Karpas-422 (cell line): ENCODE data around the gene WDR91. TPM values are rescaled to one million over a fixed set of nuclear protein-coding genes. Genes with fewer than 3 reads are reported as not detected.

ENCODE experiments used
- DNase-seq: peaks from one replicate; pipeline ENCODE4 v3.0.0-alpha.2; 2015
- H2AFZ ChIP-seq: fragments of 200-600 bp; sonication (generic); 2 replicates; pipeline ENCODE4 v1.6.1; 2014; ENCODE audit warnings: antibody characterized with exemption, low read length, mixed read lengths
- H3K27ac ChIP-seq: fragments of 200-600 bp; sonication (generic); 2 replicates; pipeline ENCODE4 v1.5.1; 2014; ENCODE audit warnings: mild to moderate bottlenecking, low read length, moderate library complexity
- H3K27me3 ChIP-seq: fragments of 200-600 bp; sonication (generic); 2 replicates; pipeline ENCODE4 v1.6.1; 2014; ENCODE audit warnings: low read length, mixed read lengths
- H3K36me3 ChIP-seq: fragments of 200-600 bp; sonication (generic); 2 replicates; pipeline ENCODE4 v1.6.1; 2014; ENCODE audit warnings: low read length, mixed read lengths; ENCODE audit not compliant: insufficient read depth
- H3K4me1 ChIP-seq: fragments of 200-600 bp; sonication (generic); 2 replicates; pipeline ENCODE4 v1.6.1; 2014; ENCODE audit warnings: mild to moderate bottlenecking, low read length, mixed read lengths
- H3K4me2 ChIP-seq: fragments of 200-600 bp; sonication (generic); 2 replicates; pipeline ENCODE4 v1.6.1; 2014; ENCODE audit warnings: low read length, low read depth, mild to moderate bottlenecking; ENCODE audit not compliant: poor library complexity, severe bottlenecking
- H3K4me3 ChIP-seq: fragments of 200-600 bp; sonication (generic); 2 replicates; pipeline ENCODE4 v1.5.1; 2014; ENCODE audit warnings: mild to moderate bottlenecking, antibody characterized with exemption, low read length, mixed read lengths
- H3K79me2 ChIP-seq: fragments of 200-600 bp; sonication (generic); 2 replicates; pipeline ENCODE4 v1.6.1; 2014; ENCODE audit warnings: mild to moderate bottlenecking, low read length, mixed read lengths
- H3K9ac ChIP-seq: fragments of 200-600 bp; sonication (generic); 2 replicates; pipeline ENCODE4 v1.6.0; 2014; ENCODE audit warnings: low read length
- H3K9me2 ChIP-seq: fragments of 200-600 bp; sonication (generic), shearing (Covaris generic); replicated peaks from 2 replicates; pipeline ENCODE4 v1.6.0; 2014; ENCODE audit warnings: mild to moderate bottlenecking, low read length, moderate library complexity; ENCODE audit not compliant: insufficient read depth
- H3K9me3 ChIP-seq: fragments of 300-700, 200-600 bp; sonication (generic); 2 replicates; pipeline ENCODE4 v1.6.1; 2014; ENCODE audit warnings: low read length, mixed read lengths
- H4K20me1 ChIP-seq: fragments of 200-600 bp; sonication (generic); 2 replicates; pipeline ENCODE4 v1.6.1; 2014; ENCODE audit warnings: mild to moderate bottlenecking, antibody characterized with exemption, low read length, low read depth; ENCODE audit not compliant: insufficient read depth
- total RNA-seq: library from RNA; depleted of rRNA; stranded (reverse); fragments of >200 nt; shearing (Covaris generic); gene quantifications from 2 replicates; pipeline ENCODE4 v1.2.3, GENCODE V29; 2014; ENCODE audit warnings: low replicate concordance

WDR91 gene
- total RNA-seq, 1 experiment from 2014 or later, result 7.8 TPM

GRCh38 chr7:135162382-135163001 lies 48.8 kb downstream of the WDR91 start:
- H3K9me2 ChIP-seq, result no peaks in the 10 kb centered on the region
- H3K79me2 ChIP-seq, result 0 out of 2 replicates have a peak, but pooled peaks cover 3% of the 10 kb centered on the region
- H2AFZ ChIP-seq, result no peak overlapping the region
- H4K20me1 ChIP-seq, result peaks cover 7% of the 10 kb centered on the region; the same call in 1 of the 2 replicates
- no peaks in the 10 kb centered on the region for H3K4me1 ChIP-seq
- no peak overlapping the region for H3K9ac ChIP-seq
- DNase-seq, result no peak
- H3K4me3 ChIP-seq, result no peak overlapping the region
- H3K9me3 ChIP-seq, result peaks cover 4% of the 10 kb centered on the region; the same call in 1 of the 2 replicates
- H3K27ac ChIP-seq, result no peak overlapping the region
- H3K4me2 ChIP-seq, result no peak overlapping the region
- no peaks in the 10 kb centered on the region for H3K27me3 ChIP-seq
- H3K36me3 ChIP-seq, result peaks cover 24% of the 10 kb centered on the region

- Histone ChIP-seq H4K20me1 (no peaks in the 10 kb centered on the region), H3K4me3 (no peak overlapping the region), H3K9me2 (no peaks in the 10 kb centered on the region), H3K79me2 (no peaks in the 10 kb centered on the region), H3K9ac (no peak overlapping the region), H3K9me3 (peaks cover 12% of the 10 kb centered on the region; the same call in 1 of the 2 replicates), H3K4me2 (no peak overlapping the region), H2AFZ (no peak overlapping the region), H3K27ac (no peak overlapping the region), H3K27me3 (no peaks in the 10 kb centered on the region), H3K4me1 (no peaks in the 10 kb centered on the region), H3K36me3 (peaks cover 17% of the 10 kb centered on the region)
- no peak for DNase-seq
These were observed 49.7 kb downstream of the WDR91 start for GRCh38 chr7:135161669-135162068.

GRCh38 chr7:135160858-135161653 lies 50.3 kb downstream of the WDR91 start:
- H3K36me3 ChIP-seq, result peaks cover 13% of the 10 kb centered on the region

GRCh38 chr7:135160098-135160857 lies 51.0 kb downstream of the WDR91 start:
- Histone ChIP-seq H3K9me2 (no peaks in the 10 kb centered on the region), H3K79me2 (no peaks in the 10 kb centered on the region), H2AFZ (no peak overlapping the region), H3K9me3 (peaks cover 26% of the 10 kb centered on the region), H3K4me1 (no peaks in the 10 kb centered on the region), H4K20me1 (no peaks in the 10 kb centered on the region), H3K27me3 (no peaks in the 10 kb centered on the region), H3K4me3 (no peak overlapping the region), H3K4me2 (no peak overlapping the region), H3K27ac (no peak overlapping the region), H3K36me3 (peaks cover 7% of the 10 kb centered on the region), H3K9ac (no peak overlapping the region)
- DNase-seq, result no peak

More at GRCh38 chr7:135160858-135161653, 50.3 kb downstream of the WDR91 start:
- Histone ChIP-seq H3K27me3 (no peaks in the 10 kb centered on the region), H3K9me2 (no peaks in the 10 kb centered on the region), H3K4me2 (no peak overlapping the region), H3K4me1 (no peaks in the 10 kb centered on the region), H3K79me2 (no peaks in the 10 kb centered on the region), H3K9me3 (peaks cover 18% of the 10 kb centered on the region), H2AFZ (no peak overlapping the region), H3K27ac (no peak overlapping the region), H4K20me1 (no peaks in the 10 kb centered on the region), H3K9ac (no peak overlapping the region), H3K4me3 (no peak overlapping the region)
- no peak for DNase-seq

- DNase-seq, result no peak
- no peak overlapping the region for H3K4me3 ChIP-seq
- H3K27me3 ChIP-seq, result no peaks in the 10 kb centered on the region
- H3K4me2 ChIP-seq, result no peak overlapping the region
- H3K9ac ChIP-seq, result no peak overlapping the region
- H3K4me1 ChIP-seq, result no peaks in the 10 kb centered on the region
- H3K27ac ChIP-seq, result no peak overlapping the region
- no peaks in the 10 kb centered on the region for H4K20me1 ChIP-seq
- no peak overlapping the region for H2AFZ ChIP-seq
- no peaks in the 10 kb centered on the region for H3K9me2 ChIP-seq
- H3K79me2 ChIP-seq, result no peaks in the 10 kb centered on the region
- H3K36me3 ChIP-seq, result peaks cover 4% of the 10 kb centered on the region; the same call in 1 of the 2 replicates
- H3K9me3 ChIP-seq, result peaks cover 29% of the 10 kb centered on the region
These were observed 51.8 kb downstream of the WDR91 start for GRCh38 chr7:135159359-135160085.

GRCh38 chr7:135158874-135159273 lies 52.5 kb downstream of the WDR91 start:
- H3K4me1 ChIP-seq, result no peaks in the 10 kb centered on the region
- no peak overlapping the region for H2AFZ ChIP-seq
- H3K9ac ChIP-seq, result no peak overlapping the region
- H3K27ac ChIP-seq, result no peak overlapping the region
- no peaks in the 10 kb centered on the region; the same call in 1 of the 2 replicates for H3K36me3 ChIP-seq
- H3K9me3 ChIP-seq, result peaks cover 29% of the 10 kb centered on the region
- no peak overlapping the region for H3K4me3 ChIP-seq
- H3K79me2 ChIP-seq, result no peaks in the 10 kb centered on the region
- H3K9me2 ChIP-seq, result no peaks in the 10 kb centered on the region
- H3K27me3 ChIP-seq, result no peaks in the 10 kb centered on the region
- no peaks in the 10 kb centered on the region for H4K20me1 ChIP-seq
- no peak overlapping the region for H3K4me2 ChIP-seq
- no peak for DNase-seq

GRCh38 chr7:135158141-135158655 lies 53.1 kb downstream of the WDR91 start:
- H3K4me2 ChIP-seq, result no peak overlapping the region
- peaks cover 32% of the 10 kb centered on the region for H3K9me3 ChIP-seq
- H3K4me3 ChIP-seq, result no peak overlapping the region
- DNase-seq, result no peak
- no peaks in the 10 kb centered on the region for H3K4me1 ChIP-seq
- H3K79me2 ChIP-seq, result no peaks in the 10 kb centered on the region
- no peaks in the 10 kb centered on the region; the same call in 1 of the 2 replicates for H3K36me3 ChIP-seq
- H3K9me2 ChIP-seq, result no peaks in the 10 kb centered on the region
- H2AFZ ChIP-seq, result no peak overlapping the region
- no peaks in the 10 kb centered on the region for H3K27me3 ChIP-seq
- H3K27ac ChIP-seq, result no peak overlapping the region
- H3K9ac ChIP-seq, result no peak overlapping the region
- H4K20me1 ChIP-seq, result no peaks in the 10 kb centered on the region
